GM19372 (cell line): ENCODE data around the gene ACTG1.

Source experiments
- ATAC-seq: cut with Tn5 transposase; IDR thresholded peaks from one replicate; pipeline ENCODE4 v1.9.1; 2021; ENCODE audit warnings: mild to moderate bottlenecking, low read depth, moderate library complexity; ENCODE audit not compliant: unreplicated experiment

Gene ACTG1

GRCh38 chr17:81545160-81545949, 32.8 kb upstream of the ACTG1 start:
- ATAC-seq: no peak

DNA sequence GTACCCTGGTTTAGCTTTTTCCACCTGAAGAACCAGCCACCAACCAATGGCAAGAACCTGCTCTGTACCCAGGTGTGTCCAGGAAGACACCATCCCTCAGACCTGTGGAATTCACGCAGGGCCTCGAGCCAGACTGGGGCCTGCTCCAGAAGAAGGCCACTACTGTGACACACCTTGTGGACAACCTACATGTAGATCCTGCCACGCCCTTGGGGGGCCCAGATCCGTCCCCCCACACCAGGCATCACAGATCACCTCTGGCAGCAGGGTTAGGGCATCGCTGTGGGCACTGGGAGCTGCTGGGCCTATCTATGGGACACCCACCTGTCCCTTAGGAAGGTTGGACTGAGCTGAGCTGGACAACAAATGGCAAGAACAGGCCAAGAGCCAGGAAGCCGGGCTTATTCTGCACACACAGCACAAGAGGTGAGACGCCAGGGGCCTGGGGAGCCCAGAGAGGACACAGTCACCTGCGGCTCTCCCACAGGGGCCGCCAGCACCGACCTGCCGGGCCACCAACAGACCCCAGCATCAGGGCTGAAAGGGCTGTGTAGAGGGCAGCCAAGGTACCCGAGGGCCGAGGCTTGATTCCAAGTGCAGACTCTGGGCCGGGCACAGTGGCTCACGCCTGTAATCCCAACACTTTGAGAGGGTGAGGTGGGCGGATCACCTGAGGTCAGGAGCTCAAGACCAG, 31.8 kb upstream of the ACTG1 start:
- ATAC-seq: no peak

DNA sequence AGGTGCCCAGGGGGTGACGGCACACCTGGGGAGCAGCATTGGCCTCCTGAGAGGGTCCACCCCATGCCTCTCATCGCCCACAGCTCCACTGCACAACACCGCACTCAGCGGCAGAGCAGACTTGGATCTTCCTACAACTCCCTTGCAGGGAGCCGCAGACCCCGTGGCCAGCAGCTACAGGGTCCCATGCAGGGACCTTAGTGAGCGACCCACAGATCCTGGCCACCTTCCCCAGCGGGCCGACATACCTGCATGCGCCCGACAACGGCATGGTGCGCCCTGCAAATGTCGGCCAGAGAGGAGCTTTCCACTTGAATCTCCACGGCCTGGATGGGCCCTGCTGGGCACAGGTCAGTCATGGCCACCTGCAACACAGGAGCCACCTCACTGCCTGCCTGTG, 31.2 kb upstream of the ACTG1 start:
- no peak for ATAC-seq

GRCh38 chr17:81543339-81543675, 30.7 kb upstream of the ACTG1 start:
- no peak for ATAC-seq

- no peak for ATAC-seq
Measured at GRCh38 chr17:81542431-81543338, 30.1 kb upstream of the ACTG1 start.

DNA sequence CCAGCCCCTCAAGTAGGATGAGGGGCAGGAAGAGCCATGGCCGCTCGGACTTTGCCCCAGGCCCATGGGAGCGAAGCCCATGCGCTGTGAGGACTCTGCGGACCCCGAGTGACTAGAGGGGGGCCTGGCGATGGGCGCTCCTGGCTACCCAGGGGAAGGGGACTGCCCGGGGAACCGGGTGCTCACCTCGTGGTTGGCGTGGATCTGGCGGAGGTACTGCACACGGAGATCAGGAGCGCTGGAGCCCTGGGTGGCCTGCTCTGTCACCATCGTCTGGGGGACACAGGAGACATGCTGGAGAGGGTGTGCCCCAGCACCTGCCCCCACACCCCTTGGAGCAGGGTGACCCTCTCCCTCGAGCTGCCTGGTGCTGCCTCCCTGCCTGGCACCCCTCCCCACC, 28.5 kb upstream of the ACTG1 start:
- no peak for ATAC-seq

GRCh38 chr17:81540676-81541027, 28.1 kb upstream of the ACTG1 start:
- ATAC-seq: no peak

DNA sequence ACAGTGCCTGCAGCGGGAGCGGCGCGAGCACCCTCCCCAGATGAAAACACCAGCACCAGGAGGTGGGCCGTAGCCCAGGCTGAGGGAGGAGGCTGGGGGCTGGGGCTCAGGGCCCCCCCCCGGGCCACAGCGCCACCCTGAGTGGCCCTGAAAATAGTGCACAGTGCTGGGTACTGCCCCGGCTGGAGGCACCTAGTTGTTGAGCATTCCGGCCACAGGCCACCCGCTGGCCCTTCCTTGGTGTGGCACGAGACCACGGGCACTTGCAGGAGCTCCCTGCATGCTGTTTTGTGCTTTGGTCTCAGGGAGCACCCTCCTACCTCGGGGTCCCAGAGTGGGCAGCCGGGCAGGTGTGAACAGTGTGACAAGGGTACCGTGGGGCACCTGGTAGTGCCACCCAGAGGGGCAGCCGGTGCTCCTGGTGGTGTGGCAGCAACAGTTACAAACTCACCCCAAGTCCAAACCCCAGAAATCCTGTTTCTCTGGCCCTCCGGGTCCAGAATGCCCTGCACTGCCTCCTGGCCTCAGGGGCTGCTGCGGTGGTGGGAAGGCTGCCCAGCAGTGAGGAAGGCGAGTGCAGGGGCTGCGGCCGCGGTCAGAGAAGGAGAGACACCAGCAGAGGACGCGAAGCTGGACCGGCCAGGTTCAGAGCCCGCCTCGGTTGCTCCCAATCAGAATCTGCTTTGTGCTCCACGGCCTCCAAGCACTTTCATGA, 27.5 kb upstream of the ACTG1 start:
- ATAC-seq: no peak

- no peak for ATAC-seq
Measured at GRCh38 chr17:81539571-81539900, 26.9 kb upstream of the ACTG1 start.

GRCh38 chr17:81538651-81539570, 26.3 kb upstream of the ACTG1 start:
- ATAC-seq: no peak

DNA sequence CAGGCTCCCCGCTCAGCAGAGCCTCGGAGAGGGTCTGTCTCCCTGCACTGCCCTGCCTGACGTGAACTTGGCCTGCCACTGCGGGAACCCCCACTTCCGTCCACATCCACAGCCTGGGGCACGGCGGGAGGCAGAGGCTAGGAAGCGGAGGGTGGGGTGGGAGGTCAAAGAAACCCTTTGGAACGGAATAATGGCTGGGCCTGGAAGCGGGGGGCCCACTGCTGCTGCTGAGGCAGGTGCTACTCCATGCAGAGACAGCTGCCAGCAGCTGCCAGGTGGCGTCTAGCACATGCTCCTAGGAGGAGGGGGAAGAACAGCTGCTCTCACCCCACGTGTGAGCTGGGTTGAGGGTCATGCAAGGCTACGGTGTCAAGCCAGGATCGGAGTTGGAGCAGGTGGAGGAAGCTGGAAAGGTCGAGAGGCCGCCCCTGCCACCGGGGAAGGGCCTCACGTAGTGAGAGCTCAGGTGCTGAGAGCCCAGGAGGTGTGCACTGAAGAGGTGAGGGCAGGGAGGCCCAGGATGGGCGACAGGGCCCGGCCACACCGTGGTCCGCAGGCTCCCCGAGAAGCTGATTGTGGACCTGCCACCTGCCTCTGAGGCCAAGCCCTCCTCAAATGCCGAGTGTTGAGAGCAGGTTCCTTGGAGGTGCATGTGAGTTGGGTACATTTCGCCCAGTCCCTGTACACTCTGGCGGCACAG, 25.4 kb upstream of the ACTG1 start:
- no peak for ATAC-seq

DNA sequence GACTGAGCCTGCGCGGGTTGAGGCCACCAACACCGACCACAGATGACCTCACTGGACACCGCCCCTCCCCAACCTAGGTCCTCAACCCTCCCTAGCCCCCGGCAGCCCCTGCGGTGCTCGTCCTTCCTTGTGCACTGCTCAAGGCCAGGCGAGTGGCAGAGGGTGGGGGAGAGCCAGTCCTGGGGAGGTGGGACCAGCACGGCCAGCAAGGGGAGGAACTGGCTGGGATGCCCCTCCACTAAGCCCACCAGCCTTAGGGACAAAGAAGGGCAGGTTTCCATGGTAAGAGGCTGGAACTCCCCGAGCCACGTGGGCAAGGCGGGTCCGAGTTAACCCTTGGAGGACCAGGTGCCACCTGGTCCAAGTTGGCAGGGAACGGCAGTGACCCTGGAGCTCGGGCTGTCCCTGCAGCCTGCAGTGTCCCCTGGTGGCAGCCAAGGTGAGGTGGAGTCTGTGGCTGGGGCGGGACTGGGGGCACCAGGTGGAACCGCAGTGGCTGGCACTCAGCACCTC, 24.8 kb upstream of the ACTG1 start:
- ATAC-seq: no peak

GRCh38 chr17:81536299-81537290, 24.0 kb upstream of the ACTG1 start:
- no peak for ATAC-seq

DNA sequence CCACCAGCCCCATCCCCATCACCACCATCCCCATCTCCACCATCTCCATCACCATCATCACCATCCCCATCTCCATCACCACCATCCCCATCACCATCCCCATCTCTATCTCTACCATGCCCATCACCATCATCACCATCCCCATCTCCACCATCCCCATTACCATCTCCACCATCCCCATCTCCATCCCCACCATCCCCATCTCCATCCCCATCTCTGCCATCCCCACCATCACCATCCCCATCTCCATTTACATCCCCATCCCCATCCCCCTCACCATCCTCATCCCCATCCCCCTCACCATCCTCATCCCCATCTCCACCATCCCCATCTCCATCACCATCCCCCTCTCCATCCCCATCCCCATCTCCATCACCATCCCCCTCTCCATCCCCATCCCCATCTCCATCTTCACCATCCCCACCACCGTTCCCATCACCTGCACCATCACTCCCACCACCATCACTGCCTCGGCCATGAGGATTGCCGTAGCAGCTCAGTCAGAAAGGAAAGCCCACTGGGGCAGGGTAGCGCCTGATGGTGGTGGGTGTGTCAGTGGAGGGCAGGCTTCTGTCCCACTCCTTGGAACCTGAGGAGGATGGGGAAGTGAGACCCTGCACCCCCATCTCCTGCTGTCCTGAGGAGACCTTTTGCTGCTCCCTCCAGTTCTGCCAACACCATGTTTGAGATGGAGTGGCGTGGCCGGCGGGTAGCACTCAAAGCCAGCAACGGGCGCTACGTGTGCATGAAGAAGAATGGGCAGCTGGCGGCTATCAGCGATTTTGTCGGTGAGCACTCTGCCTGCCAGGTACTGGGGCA, 23.1 kb upstream of the ACTG1 start:
- no peak for ATAC-seq

DNA sequence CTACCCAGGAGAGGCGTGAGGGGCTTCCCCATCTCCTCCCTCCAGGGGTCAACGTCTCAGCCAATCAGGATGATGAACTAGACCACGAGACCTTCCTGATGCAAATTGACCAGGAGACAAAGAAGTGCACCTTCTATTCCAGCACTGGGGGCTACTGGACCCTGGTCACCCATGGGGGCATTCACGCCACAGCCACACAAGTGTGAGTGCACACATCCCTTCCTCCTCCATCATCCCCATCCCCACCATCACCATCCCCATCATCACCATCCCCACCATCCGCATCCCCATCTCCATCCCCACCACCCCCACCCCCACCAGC, 22.4 kb upstream of the ACTG1 start:
- ATAC-seq: no peak

GRCh38 chr17:81534157-81535006, 21.8 kb upstream of the ACTG1 start:
- ATAC-seq: no peak
